ENCODE data around the gene SLC29A1. TPM values are rescaled to one million over a fixed set of nuclear protein-coding genes. Genes with fewer than 3 reads are reported as not detected.

SLC29A1 gene
- total RNA-seq, 1 donor: 9.5 TPM

GRCh38 chr6:44262467-44263353, 39.3 kb downstream of the SLC29A1 start:
- TF ChIP-seq CTCF (IDR thresholded peaks at IDR 0.05; ENCODE audit: insufficient read depth, low read depth, low read length): no peak
- H3K4me3 ChIP-seq (ENCODE audit: low read depth, low read length): peak overlapping the region; percentile 79
- no peak for DNase-seq (ENCODE audit: low read depth)

GRCh38 chr6:44263354-44264100, 40.1 kb downstream of the SLC29A1 start:
- H3K4me3 ChIP-seq (ENCODE audit: low read depth, low read length): peak overlapping the region; percentile 79
- peak; percentile 31 for DNase-seq (ENCODE audit: low read depth)
- TF ChIP-seq CTCF (IDR thresholded peaks at IDR 0.05; ENCODE audit: insufficient read depth, low read depth, low read length): no peak

GRCh38 chr6:44264154-44265006, 41.0 kb downstream of the SLC29A1 start:
- H3K4me3 ChIP-seq (ENCODE audit: low read depth, low read length): peak overlapping the region; percentile 79
- DNase-seq (ENCODE audit: low read depth): no peak
- TF ChIP-seq CTCF (IDR thresholded peaks at IDR 0.05; ENCODE audit: insufficient read depth, low read depth, low read length): no peak

- peak; percentile 90 for DNase-seq (ENCODE audit: low read depth)
- TF ChIP-seq CTCF (IDR thresholded peaks at IDR 0.05; ENCODE audit: insufficient read depth, low read depth, low read length): peak; percentile 28
- H3K4me3 ChIP-seq (ENCODE audit: low read depth, low read length): peak within 1 kb of the TSS; percentile 79
Measured at GRCh38 chr6:44265007-44265721, 41.8 kb downstream of the SLC29A1 start, which contains the start of gene NFKBIE. TSS of gene NFKBIE (minus strand) at chr6:44265551. CDS start at chr6:44265346, 205 bp downstream.

GRCh38 chr6:44265722-44266233, 42.4 kb downstream of the SLC29A1 start:
- no peak for DNase-seq (ENCODE audit: low read depth)
- peak overlapping the region; percentile 79 for H3K4me3 ChIP-seq (ENCODE audit: low read depth, low read length)
- no peak for TF ChIP-seq CTCF (IDR thresholded peaks at IDR 0.05; ENCODE audit: insufficient read depth, low read depth, low read length)
